Colonic mucosa (tissue), 4 donors: ENCODE measurements around the gene B4GALNT3. TPM values are rescaled to one million over a fixed set of nuclear protein-coding genes. Genes with fewer than 3 reads are reported as not detected.

Experiments used
- DNase-seq: peaks from one replicate; pipeline ENCODE4 v3.0.0-alpha.2; 2020
- H3K27ac ChIP-seq: fragments of 200-600 bp; one replicate; pipeline ENCODE4 v1.8.0; 2021
- H3K27me3 ChIP-seq: fragments of 200-600 bp; one replicate; pipeline ENCODE4 v1.8.0; 2021
- H3K36me3 ChIP-seq: fragments of 200-600 bp; one replicate; pipeline ENCODE4 v1.8.0; 2021
- H3K4me1 ChIP-seq: fragments of 200-600 bp; one replicate; pipeline ENCODE4 v1.8.0; 2021; ENCODE audit warnings: mild to moderate bottlenecking
- H3K4me3 ChIP-seq: fragments of 200-600 bp; one replicate; pipeline ENCODE4 v1.8.0; 2021
- H3K9ac ChIP-seq, 2 donors: one replicate each; pipeline ENCODE4 v1.7.0; 2013; ENCODE audit warnings: control low read depth in 2 of 2, low read depth in 2 of 2, low read length in 2 of 2
- H3K9me3 ChIP-seq: fragments of 200-600 bp; one replicate; pipeline ENCODE4 v1.8.0; 2021
- CTCF ChIP-seq: fragments of 200-600 bp; IDR thresholded peaks from one replicate; pipeline ENCODE4 v1.8.0; 2022; ENCODE audit warnings: antibody characterized with exemption, mild to moderate bottlenecking
- intact Hi-C: fragments of 100-400 bp; cut with DNase I; formaldehyde crosslinking; loops from one replicate; pipeline ENCODE4 v1.14.1; 2022
- total RNA-seq, 2 donors: library from RNA; stranded (reverse); fragmentation: NEBNext Ultra II Directional in 1 of 2; extraction: Animal tissue kit (Norgen Biotek cat#: 25700) in 1 of 2; gene quantifications; one replicate each; pipeline ENCODE4 v1.2.1, GENCODE V29; 2021
- donor health status: healthy.
- donor health status: DM: no; HTN: no; CAD: no.
- donor health status: DM: no; HTN: no; CAD: no.

B4GALNT3 gene
- total RNA-seq, 2 donors from 2014 or later = 73.7 to 84.0 TPM

DNA sequence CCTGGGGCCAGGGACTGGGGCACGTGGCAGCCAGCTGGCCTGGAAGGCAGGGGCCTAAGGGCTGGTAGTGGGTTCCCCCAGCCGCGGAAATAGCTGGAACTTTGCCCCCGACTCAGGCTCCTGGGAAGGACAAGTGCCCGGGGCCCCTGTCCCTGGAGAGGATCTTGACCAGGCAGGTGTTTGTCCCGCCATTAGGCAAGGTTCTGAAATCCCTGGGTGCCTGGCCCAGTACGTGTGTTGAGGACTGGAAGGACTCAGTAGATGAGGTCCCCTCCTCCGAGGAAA lies 94.2 kb downstream of the B4GALNT3 start:
- Histone ChIP-seq H3K4me3 (no peak overlapping the region), H3K27ac (no peak overlapping the region), H3K36me3 (no peaks in the 10 kb centered on the region), H3K9me3 (no peaks in the 10 kb centered on the region), H3K4me1 (no peaks in the 10 kb centered on the region), H3K9ac (no peak overlapping the region), H3K27me3 (no peaks in the 10 kb centered on the region)
- no peak for DNase-seq
- intact Hi-C loops = loop anchor here (5.0 kb wide), 1 partner anchor 112 kb away; no protein-coding TSS in a partner anchor
- TF ChIP-seq CTCF = no peak

- Histone ChIP-seq H3K27me3 (no peaks in the 10 kb centered on the region), H3K9ac (no peak overlapping the region), H3K27ac (no peak overlapping the region), H3K9me3 (no peaks in the 10 kb centered on the region), H3K4me3 (no peak overlapping the region), H3K36me3 (no peaks in the 10 kb centered on the region), H3K4me1 (no peaks in the 10 kb centered on the region)
- no peak for DNase-seq
- TF ChIP-seq CTCF = no peak
- intact Hi-C loops = no loop called here
These were observed 96.8 kb downstream of the B4GALNT3 start for GRCh38 chr12:556498-556897.

- no peak overlapping the region for H3K4me3 ChIP-seq
- no peaks in the 10 kb centered on the region for H3K4me1 ChIP-seq
- no peaks in the 10 kb centered on the region for H3K36me3 ChIP-seq
- no peaks in the 10 kb centered on the region for H3K9me3 ChIP-seq
- no peaks in the 10 kb centered on the region for H3K27me3 ChIP-seq
- intact Hi-C loops = no loop called here
- no peak for DNase-seq
- no peak overlapping the region for H3K9ac ChIP-seq
- no peak overlapping the region for H3K27ac ChIP-seq
- no peak for TF ChIP-seq CTCF
These were observed 98.8 kb downstream of the B4GALNT3 start for GRCh38 chr12:558580-558979.

DNA sequence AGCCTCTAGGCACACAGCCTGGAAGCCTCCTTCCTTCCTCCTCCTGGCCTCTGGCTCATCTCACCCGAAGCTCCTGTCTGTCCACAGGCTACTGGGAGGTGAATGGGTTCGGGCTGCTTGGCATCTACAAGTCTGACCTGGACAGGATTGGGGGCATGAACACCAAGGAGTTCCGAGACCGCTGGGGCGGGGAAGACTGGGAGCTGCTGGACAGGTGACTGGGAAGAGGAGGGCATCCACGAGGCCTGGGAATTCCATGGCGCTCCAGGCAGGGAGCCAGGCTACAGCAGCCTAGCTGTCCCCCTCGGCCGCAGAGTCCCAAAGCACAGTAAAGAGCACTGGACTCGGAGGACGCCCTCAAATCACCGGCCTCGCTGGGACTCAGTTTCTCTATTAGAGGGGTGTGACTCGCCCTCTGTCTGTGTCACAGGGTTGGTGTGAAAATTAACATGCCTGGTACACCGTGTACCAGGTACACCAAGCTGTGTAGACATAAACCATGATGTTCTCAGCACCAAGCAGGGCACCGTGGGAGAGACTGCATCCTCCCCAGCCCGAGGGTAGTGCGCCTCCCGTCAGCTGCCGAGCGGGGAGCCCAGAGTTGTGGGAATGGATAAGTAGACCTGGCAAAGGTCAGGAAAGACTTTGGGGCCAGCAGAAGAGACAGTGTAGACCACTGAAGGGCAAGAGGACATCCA lies 99.6 kb downstream of the B4GALNT3 start:
- intact Hi-C loops = no loop called here
- no peaks in the 10 kb centered on the region for H3K36me3 ChIP-seq
- no peaks in the 10 kb centered on the region for H3K9me3 ChIP-seq
- no peak for TF ChIP-seq CTCF
- no peak overlapping the region for H3K4me3 ChIP-seq
- H3K4me1 ChIP-seq = no peaks in the 10 kb centered on the region
- no peak overlapping the region for H3K27ac ChIP-seq
- DNase-seq = no peak
- H3K27me3 ChIP-seq = no peaks in the 10 kb centered on the region
- H3K9ac ChIP-seq = no peak overlapping the region

GRCh38 chr12:559906-560455 lies 100.2 kb downstream of the B4GALNT3 start:
- no peak for TF ChIP-seq CTCF

More at GRCh38 chr12:559906-560455, 100.2 kb downstream of the B4GALNT3 start:
- Histone ChIP-seq H3K9me3 (no peaks in the 10 kb centered on the region), H3K36me3 (no peaks in the 10 kb centered on the region), H3K27ac (no peak overlapping the region), H3K4me3 (no peak overlapping the region), H3K27me3 (no peaks in the 10 kb centered on the region), H3K9ac (no peak overlapping the region), H3K4me1 (no peaks in the 10 kb centered on the region)
- intact Hi-C loops = loop anchor here (10.0 kb wide), 1 partner anchor 535 kb away; no protein-coding TSS in a partner anchor
- no peak for DNase-seq
